Heart left ventricle (tissue), 16 donors: ENCODE measurements around the gene ATXN7L1. TPM values are rescaled to one million over a fixed set of nuclear protein-coding genes. Genes with fewer than 3 reads are reported as not detected.
A peak's percentile ranks its signal among the peaks of the same experiment; 100 is the strongest.

Source experiments
- ATAC-seq, 4 donors: fragments of 200-7000 bp; cut with Tn5 transposase; one replicate each; pipeline ENCODE4 v1.9.1; 2020 to 2022; ENCODE audit warnings: moderate library complexity in 4 of 4, mild to moderate bottlenecking in 3 of 4, moderate number of reproducible peaks in 1 of 4
- DNase-seq, 5 donors: peaks; one replicate each; pipeline ENCODE4 v3.0.0-alpha.2; 2020
- H3K27ac ChIP-seq, 12 donors: fragments of 200-600 bp; sonication (generic) in 4 of 12; one replicate each; pipeline versions ENCODE4 v1.5.0 to v1.8.0; 2016 to 2022; ENCODE audit warnings: mild to moderate bottlenecking in 2 of 12
- H3K27me3 ChIP-seq, 9 donors: fragments of 200-600 bp; sonication (generic) in 2 of 9; one replicate each; pipeline versions ENCODE4 v1.5.1 to v1.8.0; 2016 to 2022; ENCODE audit warnings: mild to moderate bottlenecking in 3 of 9
- H3K36me3 ChIP-seq, 9 donors: fragments of 200-600 bp; sonication (generic) in 2 of 9; one replicate each; pipeline versions ENCODE4 v1.5.0 to v1.8.0; 2018 to 2022; ENCODE audit warnings: mild to moderate bottlenecking in 2 of 9
- H3K4me1 ChIP-seq, 12 donors: fragments of 200-600 bp; sonication (generic) in 4 of 12; one replicate each; pipeline versions ENCODE4 v1.5.0 to v1.8.0; 2016 to 2022; ENCODE audit warnings: mild to moderate bottlenecking in 3 of 12
- H3K4me3 ChIP-seq, 12 donors: fragments of 200-600 bp; sonication (generic) in 4 of 12; one replicate each; pipeline versions ENCODE4 v1.5.0 to v1.8.0; 2017 to 2022; ENCODE audit warnings: mild to moderate bottlenecking in 9 of 12, moderate library complexity in 4 of 12
- H3K9me3 ChIP-seq, 12 donors: fragments of 200-600 bp; sonication (generic) in 4 of 12; one replicate each; pipeline versions ENCODE4 v1.5.0 to v1.8.0; 2016 to 2022; ENCODE audit warnings: mild to moderate bottlenecking in 1 of 12
- POLR2A ChIP-seq, 2 donors: fragments of 450-650 bp; IDR thresholded peaks; one replicate each; pipeline ENCODE4 v1.6.1; 2017; ENCODE audit warnings: antibody characterized with exemption in 2 of 2, mild to moderate bottlenecking in 2 of 2, moderate library complexity in 2 of 2
- WGBS, 4 donors: extraction: QIAGEN DNeasy Blood & Tissue Kit in 2 of 4; methylation state at CpG; one replicate each; pipeline versions ENCODE4 v1.1.5 to v1.1.7; 2013 to 2018; 5-methylcytosine and 5-hydroxymethylcytosine counted together
- intact Hi-C, 10 donors: fragments of 100-400 bp; cut with DNase I; formaldehyde crosslinking; loops; one replicate each; pipeline versions ENCODE4 v1.11.1 to v1.14.2; 2022
- polyA plus RNA-seq, 2 donors: library from polyadenylated mRNA; stranded (reverse); fragments of 200-250 nt; gene quantifications; one replicate each; pipeline ENCODE4 v1.2.3, GENCODE V29; 2013
- total RNA-seq, 9 donors: library from RNA; depleted of rRNA in 2 of 9; stranded (reverse); fragments of >200 nt in 2 of 9; fragmentation: NEBNext Ultra II Directional in 3 of 9; extraction: Animal tissue kit (Norgen Biotek cat#: 25700) in 3 of 9; gene quantifications; one replicate each; pipeline versions ENCODE4 v1.1.0 to v1.2.4, GENCODE V29; 2016 to 2023
- TF ChIP-seq, protein P1 (sequence below), 12 donors: fragments of 200-600 bp; sonication (generic) in 4 of 12; IDR thresholded peaks; one replicate each; pipeline versions ENCODE4 v1.5.0 to v1.8.0; 2018 to 2022; ENCODE audit warnings: antibody characterized with exemption in 12 of 12, mild to moderate bottlenecking in 5 of 12
- donor health status: ischemic (EF 13 %, LVEDD 7.1; RV severe dilation, severe dysfunction).
- donor health status: healthy with polysubstance abuse.
- donor health status: DM: no; HTN: yes; CAD: no.
- donor health status: DM: no; HTN: no; CAD: no.
- donor health status: ischemic (EF 25% LVEDD 6.9; RV normal size, moderate dysfunction).
- donor health status: ischemic (EF 25% LVEDD 5.7; RV mildly dilated, moderate dysfunction).
- donor health status: healthy.
- donor health status: DM: yes; HTN: yes; CAD: no.
- donor health status: ischemic (EF 35%, LVEDD 5.7; RV mildly dilated, moderate dysfunction).
- donor health status: nonischemic (EF 11% LVEDD 7.7; RV severe dilation, severe dysfunction).
- donor health status: DM: yes; HTN: yes; CAD: no.
- donor health status: PGD.
- donor health status: ischemic (EF 29% LVEDD 5.4; RV normal size, mild dysfunction).
- donor health status: nonischemic (EF 23%, LVEDD 6.1; RV moderate dilation, normal function).

ATXN7L1 gene
- total and polyA plus RNA-seq, 11 donors, result 2.0 to 10.6 (median 3.6) TPM

DNA sequence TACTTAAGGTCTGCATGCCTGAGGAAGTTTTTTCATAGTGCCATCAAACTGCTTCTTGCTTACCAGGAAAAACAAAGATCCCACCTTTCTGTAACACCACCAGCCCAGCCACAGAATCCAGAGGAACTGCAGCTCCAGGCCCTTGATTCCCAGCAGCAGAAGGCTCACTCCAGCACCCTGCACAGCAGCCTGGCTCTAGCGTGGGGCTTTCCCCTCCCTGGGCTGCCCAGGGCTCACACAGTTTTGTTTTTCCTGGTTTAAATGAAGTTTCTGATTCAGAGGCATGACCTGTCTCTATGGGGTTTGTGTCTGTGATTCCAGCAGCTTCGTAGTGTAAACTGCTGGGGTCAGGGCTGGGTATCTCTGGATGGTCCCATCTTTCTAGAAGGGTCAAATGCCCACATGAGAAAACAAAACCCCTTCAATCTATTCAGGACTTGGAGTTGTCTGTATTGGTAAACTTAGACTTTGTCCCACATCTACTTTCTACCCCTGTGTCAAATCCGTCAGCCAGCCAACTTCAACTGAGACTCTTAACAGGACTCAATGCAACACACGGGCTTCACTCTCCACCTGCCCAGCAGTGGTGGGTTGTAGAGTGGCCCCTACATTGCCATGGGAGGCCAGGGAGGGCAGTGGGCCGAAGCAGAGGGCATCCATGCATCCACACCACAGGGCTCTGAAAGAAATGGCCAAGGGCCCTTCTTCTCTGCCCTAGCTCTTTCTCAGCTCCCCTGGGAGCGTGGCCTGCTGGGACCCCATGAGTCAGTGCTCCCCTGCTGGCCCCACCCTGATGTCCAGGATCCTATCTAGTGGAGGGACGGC, 73.6 kb downstream of the ATXN7L1 start:
- no peaks in the 10 kb centered on the region for H3K36me3 ChIP-seq
- WGBS, 4 donors, result 90 to 99% (median 95%) methylated on average over 5 to 7 of the region's 7 CpGs
- intact Hi-C loops, result loop anchor here in 2 of 10 donors (5.0 to 10.0 kb wide), 2 partner anchors 72 to 74 kb away; partner anchors contain the start of gene ATXN7L1 (in 2 of the 2)

DNA sequence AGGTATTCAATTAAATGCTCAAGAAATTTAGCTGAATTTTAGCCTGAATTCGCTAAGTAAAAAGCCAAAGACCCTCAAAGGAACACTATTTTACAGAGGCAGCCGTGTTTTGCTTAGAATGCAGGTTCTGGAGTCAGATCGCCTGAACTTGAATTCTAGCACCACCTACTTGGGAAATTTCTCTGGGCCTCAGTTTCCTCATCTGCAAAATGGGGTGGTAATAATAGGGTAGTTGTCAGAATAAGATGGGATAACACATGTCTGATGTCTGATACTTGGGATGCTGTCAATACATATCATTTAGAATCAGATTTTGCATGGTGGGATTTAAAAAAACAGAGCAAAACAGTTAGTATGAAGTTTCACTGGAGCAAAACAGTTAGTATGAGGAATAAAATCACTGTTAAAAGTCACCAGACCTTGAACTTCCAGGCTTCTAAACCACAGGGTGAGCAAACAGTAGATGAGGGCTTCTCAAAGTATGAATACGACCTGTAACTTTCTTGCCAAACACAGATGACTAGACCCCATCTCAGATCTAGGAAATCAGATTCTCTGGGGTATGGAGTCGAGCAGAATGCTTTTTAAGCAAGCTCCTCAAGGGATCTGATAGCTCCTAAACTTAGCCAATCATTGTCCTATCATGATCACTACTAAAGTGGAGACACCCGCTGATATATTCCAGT, 75.4 kb downstream of the ATXN7L1 start:
- TF ChIP-seq POLR2A (IDR thresholded peaks at IDR 0.05), result no peak
- TF ChIP-seq, protein P1, sequence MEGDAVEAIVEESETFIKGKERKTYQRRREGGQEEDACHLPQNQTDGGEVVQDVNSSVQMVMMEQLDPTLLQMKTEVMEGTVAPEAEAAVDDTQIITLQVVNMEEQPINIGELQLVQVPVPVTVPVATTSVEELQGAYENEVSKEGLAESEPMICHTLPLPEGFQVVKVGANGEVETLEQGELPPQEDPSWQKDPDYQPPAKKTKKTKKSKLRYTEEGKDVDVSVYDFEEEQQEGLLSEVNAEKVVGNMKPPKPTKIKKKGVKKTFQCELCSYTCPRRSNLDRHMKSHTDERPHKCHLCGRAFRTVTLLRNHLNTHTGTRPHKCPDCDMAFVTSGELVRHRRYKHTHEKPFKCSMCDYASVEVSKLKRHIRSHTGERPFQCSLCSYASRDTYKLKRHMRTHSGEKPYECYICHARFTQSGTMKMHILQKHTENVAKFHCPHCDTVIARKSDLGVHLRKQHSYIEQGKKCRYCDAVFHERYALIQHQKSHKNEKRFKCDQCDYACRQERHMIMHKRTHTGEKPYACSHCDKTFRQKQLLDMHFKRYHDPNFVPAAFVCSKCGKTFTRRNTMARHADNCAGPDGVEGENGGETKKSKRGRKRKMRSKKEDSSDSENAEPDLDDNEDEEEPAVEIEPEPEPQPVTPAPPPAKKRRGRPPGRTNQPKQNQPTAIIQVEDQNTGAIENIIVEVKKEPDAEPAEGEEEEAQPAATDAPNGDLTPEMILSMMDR (IDR thresholded peaks at IDR 0.05), result no peak
- H3K27ac ChIP-seq, result peak overlapping the region in 1 of 12 donors; percentile 55
- H3K9me3 ChIP-seq, result no peaks in the 10 kb centered on the region
- ATAC-seq, result no peak
- H3K4me1 ChIP-seq, result peaks cover 0 to 20% (median 10%) of the 10 kb centered on the region in 12 donors
- no peaks in the 10 kb centered on the region for H3K36me3 ChIP-seq
- no peak overlapping the region for H3K4me3 ChIP-seq
- 89 to 97% (median 93%) methylated on average over 6 of the region's 6 CpGs for WGBS, 4 donors
- intact Hi-C loops, result loop anchor here in 2 of 10 donors (5.0 to 10.0 kb wide), 2 partner anchors 74 to 76 kb away; partner anchors contain the start of gene ATXN7L1 (in 2 of the 2)
- H3K27me3 ChIP-seq, result no peaks in the 10 kb centered on the region
- DNase-seq, result no peak

More for the DNA sequence above, 73.6 kb downstream of the ATXN7L1 start:
- ATAC-seq (no peak), DNase-seq (no peak)
- Histone ChIP-seq H3K4me1 (peaks cover 0 to 32% (median 11%) of the 10 kb centered on the region in 12 donors), H3K27ac (no peak overlapping the region), H3K9me3 (no peaks in the 10 kb centered on the region), H3K27me3 (no peaks in the 10 kb centered on the region), H3K4me3 (no peak overlapping the region)
- TF ChIP-seq, protein P1 (IDR thresholded peaks at IDR 0.05), result no peak
- TF ChIP-seq POLR2A (IDR thresholded peaks at IDR 0.05), result no peak

DNA sequence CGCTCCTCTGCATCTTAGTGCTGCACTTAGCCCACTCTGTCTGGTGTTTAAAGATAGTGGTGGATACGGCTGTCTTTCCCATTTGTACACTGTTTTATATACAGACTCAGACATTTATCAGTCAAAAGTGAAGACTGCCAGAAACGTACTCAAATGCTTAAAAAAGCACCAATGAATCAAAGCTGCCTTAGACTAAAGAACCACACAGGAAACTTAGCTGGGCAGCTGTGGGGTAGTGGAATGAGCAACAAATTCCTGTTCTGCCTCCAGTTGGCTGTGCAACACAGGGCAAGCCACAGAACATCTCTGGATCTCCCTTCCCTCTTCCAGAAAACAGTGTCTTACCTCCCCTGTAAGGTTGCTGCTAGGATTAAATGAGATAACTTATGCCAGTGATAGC, 76.0 kb downstream of the ATXN7L1 start:
- Histone ChIP-seq H3K27me3 (no peaks in the 10 kb centered on the region), H3K36me3 (no peaks in the 10 kb centered on the region), H3K27ac (peak overlapping the region in 2 of 12 donors; percentile 45 to 55), H3K4me3 (no peak overlapping the region), H3K9me3 (no peaks in the 10 kb centered on the region), H3K4me1 (peaks cover 0 to 24% (median 13%) of the 10 kb centered on the region in 12 donors)
- ATAC-seq (no peak), DNase-seq (no peak)
- TF ChIP-seq, protein P1 (IDR thresholded peaks at IDR 0.05), result no peak
- TF ChIP-seq POLR2A (IDR thresholded peaks at IDR 0.05), result no peak
- intact Hi-C loops, result loop anchor here in 2 of 10 donors (5.0 to 10.0 kb wide), 2 partner anchors 74 to 77 kb away; partner anchors contain the start of gene ATXN7L1 (in 2 of the 2)
- WGBS, 4 donors, result 54 to 73% (median 61%) methylated on average over 3 of the region's 3 CpGs

DNA sequence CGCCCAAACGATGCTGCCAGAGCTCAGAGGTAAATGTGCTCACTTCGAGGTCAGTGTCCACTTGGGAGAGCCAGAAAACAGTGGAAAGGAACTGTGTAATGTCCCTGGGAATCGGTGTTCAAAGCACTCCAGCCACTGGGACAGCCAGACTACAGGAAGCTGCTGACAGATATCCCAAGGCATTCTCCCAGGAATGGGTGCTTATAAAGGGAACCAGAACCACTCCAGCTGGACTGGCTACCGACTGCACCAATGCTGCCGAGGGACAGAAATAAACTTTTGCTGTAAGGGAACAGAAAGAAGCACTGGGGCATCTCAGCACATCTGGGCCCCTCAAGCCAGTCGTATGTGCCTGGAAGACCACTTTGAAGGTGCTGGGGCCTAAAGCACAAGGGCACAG, 76.7 kb downstream of the ATXN7L1 start:
- no peaks in the 10 kb centered on the region for H3K27me3 ChIP-seq
- peak in 2 of 5 donors; percentile 26 to 53 for DNase-seq
- intact Hi-C loops, result loop anchor here in 3 of 10 donors (5.0 to 10.0 kb wide), 2 partner anchors 75 to 78 kb away; partner anchors contain the start of gene ATXN7L1 (in 3 of the 3)
- no peaks in the 10 kb centered on the region for H3K36me3 ChIP-seq
- no peak overlapping the region for H3K4me3 ChIP-seq
- peak overlapping the region in 3 of 12 donors; percentile 2 to 55 (median 45) for H3K27ac ChIP-seq
- no peak for TF ChIP-seq POLR2A (IDR thresholded peaks at IDR 0.05)
- TF ChIP-seq, protein P1 (IDR thresholded peaks at IDR 0.05), result no peak
- 45 to 50% (median 47%) methylated on average over 7 of the region's 7 CpGs for WGBS, 4 donors
- H3K4me1 ChIP-seq, result peaks cover 0 to 31% (median 19%) of the 10 kb centered on the region in 12 donors
- no peaks in the 10 kb centered on the region for H3K9me3 ChIP-seq
- ATAC-seq, result peak; percentile 79 to 89 (median 84)
